ENCODE measurements around the gene SYCP2.
"Not testable (repeated sequence)": the region's sequence is repeated elsewhere in the genome, so short reads cannot be mapped to it uniquely, and the experiment has no call there.

SYCP2 gene

DNA sequence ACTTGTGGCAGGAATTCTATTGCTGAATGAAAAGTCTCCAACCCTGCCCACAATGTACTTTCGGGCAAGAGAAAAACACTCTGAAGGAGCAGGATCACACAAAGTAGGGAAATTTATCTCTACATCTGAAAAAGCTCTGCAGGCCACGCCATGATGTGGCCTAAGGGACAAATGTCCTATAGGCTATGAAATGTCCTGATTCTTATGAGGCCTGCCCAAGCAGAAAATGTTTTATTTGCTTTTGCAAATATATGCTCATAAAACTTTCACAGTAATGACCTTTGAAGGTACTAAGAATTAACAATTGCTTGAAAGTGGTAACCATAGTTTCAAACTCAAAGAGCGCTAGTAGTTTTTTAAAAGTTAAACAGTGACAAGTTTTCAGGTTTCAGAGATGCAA is 31.0 kb downstream of the SYCP2 start:
- ChIA-PET POLR2A (ENCODE audit: low non-redundant PET) (no interaction called here), CTCF (interaction anchor here (0.7 kb wide), 1 partner anchor 473 kb away, joined by 3 read pairs; no protein-coding TSS in a partner anchor)
- H3K27ac ChIP-seq, result no peak overlapping the region
- TF ChIP-seq, protein P1, sequence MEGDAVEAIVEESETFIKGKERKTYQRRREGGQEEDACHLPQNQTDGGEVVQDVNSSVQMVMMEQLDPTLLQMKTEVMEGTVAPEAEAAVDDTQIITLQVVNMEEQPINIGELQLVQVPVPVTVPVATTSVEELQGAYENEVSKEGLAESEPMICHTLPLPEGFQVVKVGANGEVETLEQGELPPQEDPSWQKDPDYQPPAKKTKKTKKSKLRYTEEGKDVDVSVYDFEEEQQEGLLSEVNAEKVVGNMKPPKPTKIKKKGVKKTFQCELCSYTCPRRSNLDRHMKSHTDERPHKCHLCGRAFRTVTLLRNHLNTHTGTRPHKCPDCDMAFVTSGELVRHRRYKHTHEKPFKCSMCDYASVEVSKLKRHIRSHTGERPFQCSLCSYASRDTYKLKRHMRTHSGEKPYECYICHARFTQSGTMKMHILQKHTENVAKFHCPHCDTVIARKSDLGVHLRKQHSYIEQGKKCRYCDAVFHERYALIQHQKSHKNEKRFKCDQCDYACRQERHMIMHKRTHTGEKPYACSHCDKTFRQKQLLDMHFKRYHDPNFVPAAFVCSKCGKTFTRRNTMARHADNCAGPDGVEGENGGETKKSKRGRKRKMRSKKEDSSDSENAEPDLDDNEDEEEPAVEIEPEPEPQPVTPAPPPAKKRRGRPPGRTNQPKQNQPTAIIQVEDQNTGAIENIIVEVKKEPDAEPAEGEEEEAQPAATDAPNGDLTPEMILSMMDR (conservative IDR thresholded peaks at IDR 0.05; ENCODE audit: low read depth), result no peak
- DNase-seq (ENCODE audit: low spot score), result no peak

DNA sequence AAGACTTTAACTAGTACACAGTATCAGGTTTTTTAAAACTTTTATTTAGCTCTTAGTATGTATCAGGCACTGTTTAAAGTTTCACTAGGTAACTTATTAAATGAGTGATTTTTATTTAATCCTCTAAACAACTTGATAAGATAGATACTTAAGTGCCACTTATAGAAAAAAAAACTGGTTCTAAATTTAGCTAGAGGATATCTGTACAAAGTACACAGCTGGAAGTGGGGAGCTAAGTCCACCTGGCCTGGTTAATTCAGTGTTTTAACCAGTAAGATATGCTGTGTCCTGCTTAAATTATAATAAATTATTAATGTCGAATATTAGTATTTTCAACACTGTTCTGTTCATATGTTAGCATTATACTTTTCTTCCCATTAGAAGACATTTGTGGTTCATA is 37.5 kb downstream of the SYCP2 start:
- H3K27ac ChIP-seq, result no peak overlapping the region
- no peak for DNase-seq (ENCODE audit: low spot score)
- ChIA-PET CTCF (interaction anchor here (0.9 kb wide), 1 partner anchor 38 kb away, joined by 3 read pairs; the partner anchor contains the start of gene SYCP2), POLR2A (ENCODE audit: low non-redundant PET) (no interaction called here)
- TF ChIP-seq, protein P1 (conservative IDR thresholded peaks at IDR 0.05; ENCODE audit: low read depth), result no peak

DNA sequence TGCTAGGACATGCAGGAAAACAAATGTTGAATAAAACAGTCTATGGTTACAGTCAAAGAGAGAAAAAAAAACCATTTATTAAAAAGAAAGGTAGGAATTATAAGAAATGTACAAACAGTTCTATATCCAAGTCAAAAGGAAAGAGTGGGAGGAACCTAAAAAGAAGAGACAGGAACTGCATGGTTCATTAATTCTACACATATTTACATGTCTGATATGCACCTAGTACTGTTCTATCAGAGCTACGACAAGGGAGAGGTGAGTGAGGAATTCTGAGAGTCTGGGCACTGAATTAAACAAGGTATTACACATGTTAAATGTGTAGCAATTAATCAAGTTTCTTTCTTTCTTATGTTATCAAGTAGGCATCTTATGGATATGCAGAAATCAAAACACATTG is 41.9 kb downstream of the SYCP2 start:
- TF ChIP-seq, protein P1 (conservative IDR thresholded peaks at IDR 0.05; ENCODE audit: low read depth), result no peak
- ChIA-PET CTCF (interaction anchor here (0.7 to 1.2 kb wide), 2 partner anchors 20 to 108 kb away, joined by 3 to 5 read pairs; no protein-coding TSS in a partner anchor), POLR2A (ENCODE audit: low non-redundant PET) (no interaction called here)
- no peak overlapping the region for H3K27ac ChIP-seq
- DNase-seq (ENCODE audit: low spot score), result no peak

DNA sequence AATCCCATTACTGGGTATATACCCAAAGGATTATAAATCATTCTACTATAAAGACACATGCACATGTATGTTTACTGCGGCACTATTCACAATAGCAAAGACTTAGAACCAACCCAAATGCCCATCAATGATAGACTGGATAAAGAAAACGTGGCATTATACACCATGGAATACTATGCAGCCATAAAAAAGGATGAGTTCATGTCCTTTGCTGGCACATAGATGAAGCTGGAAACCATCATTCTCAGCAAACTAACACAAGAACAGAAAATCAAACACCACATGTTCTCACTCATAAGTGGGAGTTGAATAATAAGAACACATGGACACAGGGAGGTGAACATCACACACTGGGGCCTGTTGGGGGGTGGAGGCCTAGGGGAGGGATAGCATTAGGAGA is 43.4 kb downstream of the SYCP2 start:
- CTCF ChIA-PET, result interaction anchor here (0.5 kb wide), 1 partner anchor 319 kb away, joined by 4 read pairs; no protein-coding TSS in a partner anchor
- H3K27ac ChIP-seq; POLR2A ChIA-PET (ENCODE audit: low non-redundant PET); DNase-seq (ENCODE audit: low spot score): not testable (repeated sequence)

DNA sequence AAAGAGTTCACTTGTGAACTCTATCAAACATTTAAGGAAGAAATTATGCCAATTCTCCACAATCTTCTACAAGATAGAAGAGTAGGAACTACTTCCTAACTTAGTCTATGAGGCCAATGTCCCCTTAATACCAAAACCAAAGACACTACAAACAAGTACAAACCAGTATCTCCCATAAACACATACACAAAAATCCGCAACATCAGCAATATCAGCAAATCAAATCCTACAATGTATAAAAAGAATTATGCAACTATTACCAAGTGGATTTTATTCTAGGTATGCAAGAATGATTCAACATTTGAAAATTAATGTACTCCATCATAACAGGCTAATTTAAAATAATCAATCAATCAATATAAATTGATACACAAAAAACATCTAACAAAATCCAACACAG is 45.4 kb downstream of the SYCP2 start:
- DNase-seq (ENCODE audit: low spot score), result no peak
- ChIA-PET POLR2A (ENCODE audit: low non-redundant PET) (no interaction called here), CTCF (no interaction called here)
- H3K27ac ChIP-seq, result no peak overlapping the region
- TF ChIP-seq, protein P1 (conservative IDR thresholded peaks at IDR 0.05; ENCODE audit: low read depth), result no peak

DNA sequence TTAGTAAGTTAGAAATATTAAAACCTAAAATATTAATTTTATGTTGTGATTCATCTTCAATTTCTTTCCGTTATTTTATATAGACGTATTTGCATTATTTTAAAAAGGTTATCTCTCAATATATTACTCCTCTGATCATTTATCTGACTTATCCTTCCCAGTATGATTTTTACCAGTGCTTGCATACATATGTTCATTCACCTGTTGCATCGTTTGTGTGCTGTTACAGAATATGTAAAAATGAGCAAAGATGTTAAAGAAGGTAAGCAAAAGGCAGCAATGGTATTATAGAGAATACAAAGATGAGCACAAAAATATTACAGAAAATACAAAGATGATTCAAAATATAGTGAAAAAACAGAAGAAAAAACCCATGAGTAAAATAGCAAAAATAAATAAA is 48.9 kb downstream of the SYCP2 start:
- no peak for DNase-seq (ENCODE audit: low spot score)
- TF ChIP-seq, protein P1 (conservative IDR thresholded peaks at IDR 0.05; ENCODE audit: low read depth), result no peak
- no peak overlapping the region for H3K27ac ChIP-seq
- POLR2A ChIA-PET (ENCODE audit: low non-redundant PET), result no interaction called here
- CTCF ChIA-PET, result no interaction called here

DNA sequence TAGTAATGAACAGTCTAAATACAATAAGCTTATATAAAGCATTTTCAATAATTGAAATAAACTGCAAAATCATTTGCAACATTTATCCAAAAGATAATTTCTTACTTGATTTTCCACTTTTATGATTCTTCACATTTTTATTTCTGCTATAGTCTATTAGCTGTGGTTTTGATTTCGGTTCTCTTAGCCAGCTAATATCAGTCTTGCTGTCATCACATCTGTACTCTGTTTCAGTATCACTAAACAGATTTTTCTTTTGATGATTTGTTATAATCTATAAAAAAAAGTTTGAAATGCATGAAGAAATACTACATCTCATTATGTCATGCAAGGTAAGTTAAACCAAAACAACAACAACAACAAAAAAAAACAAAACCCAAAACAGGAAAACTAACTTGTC is 53.2 kb downstream of the SYCP2 start:
- H3K27ac ChIP-seq, result no peak overlapping the region
- DNase-seq (ENCODE audit: low spot score), result no peak
- ChIA-PET POLR2A (ENCODE audit: low non-redundant PET) (no interaction called here), CTCF (interaction anchor here (0.6 kb wide), 1 partner anchor 93 kb away, joined by 3 read pairs; no protein-coding TSS in a partner anchor)
- TF ChIP-seq, protein P1 (conservative IDR thresholded peaks at IDR 0.05; ENCODE audit: low read depth), result no peak

All from RWPE1 (cell line).